ENCODE data around the gene PFKFB3. TPM values are rescaled to one million over a fixed set of nuclear protein-coding genes. Genes with fewer than 3 reads are reported as not detected.

PFKFB3 gene
- total RNA-seq, 1 donor from 2014 or later = 52.4 TPM

GRCh38 chr10:6222755-6223154, 20.0 kb downstream of the PFKFB3 start:
- Histone ChIP-seq H3K27me3 (ENCODE audit: insufficient read depth, low read length) (no peaks in the 10 kb centered on the region), H3K9ac (ENCODE audit: low read length) (peak overlapping the region; percentile 47), H3K79me2 (ENCODE audit: insufficient read depth, low read length) (peaks cover 8% of the 10 kb centered on the region), H3K4me2 (ENCODE audit: low read length) (no peak overlapping the region), H3K4me1 (ENCODE audit: insufficient read depth, low read length) (peaks cover 24% of the 10 kb centered on the region), H3K4me3 (ENCODE audit: insufficient read depth, low read depth, low read length) (no peak overlapping the region), H3K36me3 (ENCODE audit: insufficient read depth, low read length) (peaks cover 35% of the 10 kb centered on the region), H4K20me1 (ENCODE audit: insufficient read depth, low read length) (peaks cover 52% of the 10 kb centered on the region), H3K9me3 (ENCODE audit: insufficient read depth, low read depth, low read length) (no peaks in the 10 kb centered on the region), H3K27ac (ENCODE audit: low read depth, low read length) (peak overlapping the region; percentile 30), H2AFZ (ENCODE audit: low read depth, low read length) (no peak overlapping the region)
- Mint-ChIP-seq H3K36me3 (ENCODE audit: low read depth, unreplicated experiment) (peaks cover 20% of the 10 kb centered on the region), H3K27ac (ENCODE audit: unreplicated experiment) (peak overlapping the region; percentile 53), H3K4me3 (ENCODE audit: unreplicated experiment) (no peak overlapping the region), H3K4me1 (ENCODE audit: low read depth, unreplicated experiment) (peaks cover 19% of the 10 kb centered on the region), H3K27me3 (ENCODE audit: low read depth, unreplicated experiment) (no peaks in the 10 kb centered on the region), H3K9me3 (ENCODE audit: unreplicated experiment) (no peaks in the 10 kb centered on the region)
- FAIRE-seq = no peak
- TF ChIP-seq EZH2 (IDR thresholded peaks at IDR 0.05; ENCODE audit: insufficient read depth, low read length) (no peak), CTCF (IDR thresholded peaks at IDR 0.05; ENCODE audit: insufficient read depth, low read depth, low read length) (no peak)
- no peak for DNase-seq (ENCODE audit: low read depth)

- Histone ChIP-seq H3K79me2 (ENCODE audit: insufficient read depth, low read length) (peaks cover 8% of the 10 kb centered on the region), H3K4me2 (ENCODE audit: low read length) (no peak overlapping the region), H3K27me3 (ENCODE audit: insufficient read depth, low read length) (no peaks in the 10 kb centered on the region), H3K4me1 (ENCODE audit: insufficient read depth, low read length) (peaks cover 31% of the 10 kb centered on the region), H4K20me1 (ENCODE audit: insufficient read depth, low read length) (peaks cover 48% of the 10 kb centered on the region), H3K36me3 (ENCODE audit: insufficient read depth, low read length) (peaks cover 35% of the 10 kb centered on the region), H3K9me3 (ENCODE audit: insufficient read depth, low read depth, low read length) (no peaks in the 10 kb centered on the region), H3K9ac (ENCODE audit: low read length) (no peak overlapping the region), H2AFZ (ENCODE audit: low read depth, low read length) (no peak overlapping the region), H3K27ac (ENCODE audit: low read depth, low read length) (no peak overlapping the region), H3K4me3 (ENCODE audit: insufficient read depth, low read depth, low read length) (no peak overlapping the region)
- Mint-ChIP-seq H3K27ac (ENCODE audit: unreplicated experiment) (no peak overlapping the region), H3K4me3 (ENCODE audit: unreplicated experiment) (no peak overlapping the region), H3K36me3 (ENCODE audit: low read depth, unreplicated experiment) (peaks cover 17% of the 10 kb centered on the region), H3K27me3 (ENCODE audit: low read depth, unreplicated experiment) (no peaks in the 10 kb centered on the region), H3K9me3 (ENCODE audit: unreplicated experiment) (no peaks in the 10 kb centered on the region), H3K4me1 (ENCODE audit: low read depth, unreplicated experiment) (peaks cover 14% of the 10 kb centered on the region)
- DNase-seq (ENCODE audit: low read depth) (no peak), FAIRE-seq (no peak)
- no peak for TF ChIP-seq EZH2 (IDR thresholded peaks at IDR 0.05; ENCODE audit: insufficient read depth, low read length)
- TF ChIP-seq CTCF (IDR thresholded peaks at IDR 0.05; ENCODE audit: insufficient read depth, low read depth, low read length) = no peak
Observed at GRCh38 chr10:6223981-6224380, 21.2 kb downstream of the PFKFB3 start.

GRCh38 chr10:6224781-6225180, 22.0 kb downstream of the PFKFB3 start:
- H3K4me3 ChIP-seq (ENCODE audit: insufficient read depth, low read depth, low read length) = no peak overlapping the region
- no peak overlapping the region for H3K27ac ChIP-seq (ENCODE audit: low read depth, low read length)
- no peak for TF ChIP-seq EZH2 (IDR thresholded peaks at IDR 0.05; ENCODE audit: insufficient read depth, low read length)
- TF ChIP-seq CTCF (IDR thresholded peaks at IDR 0.05; ENCODE audit: insufficient read depth, low read depth, low read length) = no peak
- Mint-ChIP-seq H3K9me3 (ENCODE audit: unreplicated experiment) (no peaks in the 10 kb centered on the region), H3K4me3 (ENCODE audit: unreplicated experiment) (no peak overlapping the region), H3K4me1 (ENCODE audit: low read depth, unreplicated experiment) (peaks cover 7% of the 10 kb centered on the region), H3K36me3 (ENCODE audit: low read depth, unreplicated experiment) (peaks cover 14% of the 10 kb centered on the region), H3K27ac (ENCODE audit: unreplicated experiment) (no peak overlapping the region), H3K27me3 (ENCODE audit: low read depth, unreplicated experiment) (no peaks in the 10 kb centered on the region)
- no peaks in the 10 kb centered on the region for H3K9me3 ChIP-seq (ENCODE audit: insufficient read depth, low read depth, low read length)
- H3K4me2 ChIP-seq (ENCODE audit: low read length) = no peak overlapping the region
- FAIRE-seq (no peak), DNase-seq (ENCODE audit: low read depth) (no peak)
- H3K4me1 ChIP-seq (ENCODE audit: insufficient read depth, low read length) = peaks cover 23% of the 10 kb centered on the region
- H4K20me1 ChIP-seq (ENCODE audit: insufficient read depth, low read length) = peaks cover 40% of the 10 kb centered on the region
- H2AFZ ChIP-seq (ENCODE audit: low read depth, low read length) = no peak overlapping the region
- H3K27me3 ChIP-seq (ENCODE audit: insufficient read depth, low read length) = no peaks in the 10 kb centered on the region
- no peak overlapping the region for H3K9ac ChIP-seq (ENCODE audit: low read length)
- H3K36me3 ChIP-seq (ENCODE audit: insufficient read depth, low read length) = peaks cover 36% of the 10 kb centered on the region
- H3K79me2 ChIP-seq (ENCODE audit: insufficient read depth, low read length) = peaks cover 15% of the 10 kb centered on the region

Data from astrocyte (in vitro differentiated cells and primary cell).